ENCODE data around the gene SMIM32.

DNA sequence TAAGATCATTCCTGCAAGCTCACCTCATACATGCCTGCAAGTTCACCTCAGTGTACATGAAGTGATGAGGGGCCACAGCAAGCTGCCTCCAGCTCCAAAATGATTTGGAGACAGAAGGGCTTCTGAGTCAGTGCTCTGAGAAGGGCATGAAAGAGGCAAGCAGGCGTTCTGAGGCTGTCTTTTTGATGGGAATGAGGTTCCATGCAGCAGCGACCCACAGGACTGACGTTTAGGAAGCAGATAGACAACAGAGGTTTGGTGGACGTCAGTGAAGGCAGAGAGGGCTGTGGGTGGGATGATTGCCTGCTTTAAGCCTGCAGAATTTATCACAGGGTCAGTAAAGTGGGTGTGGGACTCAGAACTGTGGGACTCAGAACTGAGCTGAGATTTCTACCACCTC is 8.9 kb upstream of the SMIM32 start:
- TF ChIP-seq CTCF (IDR thresholded peaks at IDR 0.05) (no peak), EZH2 (IDR thresholded peaks at IDR 0.05; ENCODE audit: borderline replicate concordance, insufficient read depth, low read depth, low read length, poor library complexity, severe bottlenecking) (no peak)

Measured in B cell (primary cell).